Muscle layer of duodenum (tissue), 2 donors: ENCODE data around the gene TGM4.

Source experiments
- H3K27ac ChIP-seq: one replicate; pipeline ENCODE4 v1.7.0; 2013; ENCODE audit warnings: mild to moderate bottlenecking, low read length
- H3K27me3 ChIP-seq: one replicate; pipeline ENCODE4 v1.7.0; 2013; ENCODE audit warnings: low read depth, mild to moderate bottlenecking, control low read depth, low read length
- H3K36me3 ChIP-seq, 2 donors: one replicate each; pipeline ENCODE4 v1.7.0; 2013; ENCODE audit warnings: low read length in 2 of 2, control low read depth in 1 of 2, mild to moderate bottlenecking in 1 of 2; ENCODE audit not compliant: insufficient read depth in 2 of 2, control insufficient read depth in 1 of 2
- H3K4me1 ChIP-seq, 2 donors: one replicate each; pipeline ENCODE4 v1.7.0; 2013; ENCODE audit warnings: low read length in 2 of 2, mild to moderate bottlenecking in 2 of 2, control low read depth in 1 of 2, moderate library complexity in 1 of 2; ENCODE audit not compliant: insufficient read depth in 2 of 2, control insufficient read depth in 1 of 2
- H3K4me3 ChIP-seq, 2 donors: one replicate each; pipeline ENCODE4 v1.7.0; 2013; ENCODE audit warnings: low read length in 2 of 2, low read depth in 1 of 2, mild to moderate bottlenecking in 1 of 2
- H3K9me3 ChIP-seq, 2 donors: one replicate each; pipeline ENCODE4 v1.7.0; 2013; ENCODE audit warnings: low read length in 2 of 2, control low read depth in 1 of 2, mild to moderate bottlenecking in 1 of 2; ENCODE audit not compliant: control insufficient read depth in 1 of 2
- donor health status: healthy.

Gene TGM4

GRCh38 chr3:44957986-44958385, 83.6 kb downstream of the TGM4 start:
- Histone ChIP-seq H3K4me3 (no peak overlapping the region), H3K27ac (no peak overlapping the region), H3K27me3 (no peaks in the 10 kb centered on the region), H3K9me3 (no peaks in the 10 kb centered on the region), H3K36me3 (peaks cover 20 to 28% of the 10 kb centered on the region in 2 donors), H3K4me1 (no peaks in the 10 kb centered on the region)

- H3K36me3 ChIP-seq: peaks cover 20 to 27% of the 10 kb centered on the region in 2 donors
- H3K4me3 ChIP-seq: no peak overlapping the region
- no peaks in the 10 kb centered on the region for H3K9me3 ChIP-seq
- no peaks in the 10 kb centered on the region for H3K27me3 ChIP-seq
- H3K4me1 ChIP-seq: no peaks in the 10 kb centered on the region
- no peak overlapping the region for H3K27ac ChIP-seq
These were observed 84.0 kb downstream of the TGM4 start for GRCh38 chr3:44958386-44958785.

DNA sequence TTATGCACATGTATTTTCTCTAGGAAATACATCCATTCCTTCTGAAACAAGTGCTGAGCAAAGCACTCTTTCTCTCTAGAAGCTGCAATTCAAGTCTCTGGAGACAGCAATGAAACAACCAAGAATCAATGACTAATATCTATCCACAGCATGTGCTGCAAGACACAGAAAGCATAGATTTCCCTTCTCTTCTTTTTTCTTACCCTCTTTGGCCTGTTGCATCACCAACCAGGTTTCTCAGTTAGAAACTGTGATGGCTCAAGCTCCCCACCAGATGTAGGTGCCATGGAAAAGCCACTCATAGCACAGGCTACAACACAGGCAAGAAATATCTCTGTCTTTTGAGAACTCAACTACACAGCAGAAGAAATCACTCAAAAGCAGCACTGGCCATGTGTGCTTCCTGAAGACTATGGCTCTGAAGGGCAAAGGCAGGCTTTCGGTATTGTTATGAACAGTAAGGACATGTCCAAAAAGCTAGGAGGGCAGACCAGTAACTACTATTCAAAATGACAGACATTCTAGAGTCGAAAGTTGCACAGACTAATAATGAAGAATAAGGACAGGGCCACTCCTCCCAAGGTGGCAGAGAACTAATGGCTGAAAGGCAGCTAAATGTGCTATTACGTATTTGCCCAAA, 86.1 kb downstream of the TGM4 start:
- peaks cover 15 to 22% of the 10 kb centered on the region in 2 donors for H3K36me3 ChIP-seq
- no peaks in the 10 kb centered on the region for H3K27me3 ChIP-seq
- no peak overlapping the region for H3K4me3 ChIP-seq
- no peak overlapping the region for H3K27ac ChIP-seq
- H3K4me1 ChIP-seq: no peaks in the 10 kb centered on the region
- H3K9me3 ChIP-seq: no peaks in the 10 kb centered on the region

DNA sequence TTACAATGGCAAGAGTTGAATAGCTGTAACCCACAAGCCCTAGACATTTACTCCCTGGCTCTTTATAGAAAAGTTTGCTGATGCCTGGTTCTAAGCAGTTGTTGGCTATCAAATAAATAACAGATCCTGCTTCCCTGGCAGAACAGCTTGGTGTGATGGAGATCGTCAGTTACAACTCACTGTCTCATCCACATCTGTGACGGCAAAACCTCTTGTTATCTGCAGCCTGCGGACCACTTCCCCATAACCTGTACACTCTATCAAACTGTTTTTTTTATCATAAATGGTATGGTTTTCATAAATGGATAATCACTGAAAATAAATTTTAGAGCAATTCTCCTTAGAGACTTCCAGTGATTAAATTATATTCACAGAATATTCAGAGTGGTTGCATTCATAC, 87.5 kb downstream of the TGM4 start:
- no peak overlapping the region for H3K4me3 ChIP-seq
- peaks cover 15 to 19% of the 10 kb centered on the region in 2 donors for H3K36me3 ChIP-seq
- no peaks in the 10 kb centered on the region for H3K27me3 ChIP-seq
- no peak overlapping the region for H3K27ac ChIP-seq
- H3K9me3 ChIP-seq: no peaks in the 10 kb centered on the region
- H3K4me1 ChIP-seq: peaks cover 0 to 8% of the 10 kb centered on the region in 2 donors

DNA sequence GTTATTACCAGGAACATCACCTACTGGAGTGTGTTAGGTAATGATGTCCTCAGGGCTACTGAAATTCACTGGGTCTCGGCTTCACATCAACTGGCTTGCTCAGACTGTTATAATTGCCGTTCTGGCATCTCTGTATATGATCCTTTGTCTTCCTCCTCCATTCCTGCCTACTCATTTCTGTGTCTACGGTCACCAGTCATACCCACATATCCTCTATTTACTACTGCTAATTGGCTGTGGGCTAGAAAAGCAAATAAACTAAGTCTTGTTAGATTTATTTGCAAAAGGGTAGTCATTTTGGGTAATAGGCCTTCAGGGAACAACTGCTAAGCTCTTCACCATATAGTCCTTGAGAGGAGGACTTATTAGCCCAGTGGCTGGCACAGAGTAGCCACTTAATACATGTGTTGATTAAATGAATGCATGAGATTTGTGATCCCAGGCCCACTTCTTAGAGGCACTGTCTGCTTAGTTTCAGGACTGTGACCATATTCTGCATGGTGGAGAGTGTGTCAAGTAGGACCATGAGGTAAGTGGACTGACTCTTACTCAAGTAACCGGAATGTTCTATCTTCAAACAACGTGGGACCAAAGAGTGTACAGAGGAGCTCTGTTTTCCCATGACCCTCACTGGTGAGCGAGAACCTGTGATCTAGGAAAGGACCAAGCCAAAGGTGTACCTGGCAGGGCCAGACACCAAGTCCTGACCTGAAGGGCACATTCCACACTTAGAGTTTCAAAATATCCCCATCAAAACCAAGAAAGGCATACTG, 88.4 kb downstream of the TGM4 start:
- Histone ChIP-seq H3K4me1 (peaks cover 0 to 13% of the 10 kb centered on the region in 2 donors), H3K36me3 (peaks cover 11 to 12% of the 10 kb centered on the region in 2 donors), H3K9me3 (no peaks in the 10 kb centered on the region), H3K27me3 (no peaks in the 10 kb centered on the region), H3K4me3 (no peak overlapping the region), H3K27ac (no peak overlapping the region)

GRCh38 chr3:44963571-44964325, 89.3 kb downstream of the TGM4 start:
- Histone ChIP-seq H3K9me3 (no peaks in the 10 kb centered on the region), H3K36me3 (peaks cover 1 to 5% of the 10 kb centered on the region in 2 donors), H3K27me3 (no peaks in the 10 kb centered on the region), H3K27ac (no peak overlapping the region), H3K4me3 (no peak overlapping the region), H3K4me1 (peaks cover 0 to 20% of the 10 kb centered on the region in 2 donors)
